Psoas muscle (tissue), 8 donors: ENCODE results near the gene UCN2. TPM values are rescaled to one million over a fixed set of nuclear protein-coding genes. Genes with fewer than 3 reads are reported as not detected.

Source experiments
- ATAC-seq, 4 donors: fragments of 200-7000 bp; cut with Tn5 transposase; one replicate each; pipeline ENCODE4 v1.9.1; 2020; ENCODE audit warnings: moderate library complexity in 3 of 4, mild to moderate bottlenecking in 2 of 4
- DNase-seq, 2 donors: peaks; one replicate each; pipeline ENCODE4 v3.0.0-alpha.2; 2020
- H3K27ac ChIP-seq: fragments of 200-600 bp; one replicate; pipeline ENCODE4 v1.8.0; 2022
- H3K27me3 ChIP-seq, 3 donors: fragments of 200-600 bp in 1 of 3; one replicate each; pipeline versions ENCODE4 v1.6.1 to v1.8.0; 2013 to 2022; ENCODE audit warnings: low read length in 2 of 3, mild to moderate bottlenecking in 2 of 3, moderate library complexity in 1 of 3; ENCODE audit not compliant: insufficient read depth in 3 of 3
- H3K36me3 ChIP-seq, 2 donors: fragments of 200-600 bp in 1 of 2; one replicate each; pipeline versions ENCODE4 v1.6.1 to v1.8.0; 2013 to 2022; ENCODE audit warnings: low read depth in 1 of 2, mild to moderate bottlenecking in 1 of 2, moderate library complexity in 1 of 2; ENCODE audit not compliant: insufficient read depth in 1 of 2
- H3K4me1 ChIP-seq: fragments of 200-600 bp; one replicate; pipeline ENCODE4 v1.8.0; 2022
- H3K4me3 ChIP-seq: fragments of 200-600 bp; one replicate; pipeline ENCODE4 v1.8.0; 2022; ENCODE audit warnings: mild to moderate bottlenecking
- H3K9me3 ChIP-seq: fragments of 200-600 bp; one replicate; pipeline ENCODE4 v1.8.0; 2022
- WGBS, 3 donors: extraction: QIAGEN DNeasy Blood & Tissue Kit; methylation state at CpG; one replicate each; pipeline versions ENCODE4 v1.1.6 to v1.1.7; 2013; 5-methylcytosine and 5-hydroxymethylcytosine counted together
- intact Hi-C, 2 donors: fragments of 100-400 bp; cut with DNase I; formaldehyde crosslinking; loops; one replicate each; pipeline versions ENCODE4 v1.11.0 to v1.14.2; 2022
- polyA plus RNA-seq, 3 donors: library from polyadenylated mRNA; stranded (reverse); fragments of 200-250 nt; gene quantifications; one replicate each; pipeline ENCODE4 v1.2.3, GENCODE V29; 2013
- total RNA-seq, 4 donors: library from RNA; stranded (reverse); fragmentation: NEBNext Ultra II Directional in 2 of 4; extraction: Animal tissue kit (Norgen Biotek cat#: 25700) in 2 of 4; gene quantifications; one replicate each; pipeline versions ENCODE4 v1.2.1 to v1.2.4, GENCODE V29; 2021 to 2023
- TF ChIP-seq, protein P1 (sequence below): fragments of 200-600 bp; IDR thresholded peaks from one replicate; pipeline ENCODE4 v1.8.0; 2022; ENCODE audit warnings: antibody characterized with exemption
- donor health status: healthy with polysubstance abuse.
- donor health status: DM: no; HTN: no; CAD: no; lungs with moderate emphysema.
- donor health status: Bipolar disorder and iron deficiency.
- donor health status: healthy.
- donor health status: DM: yes; HTN: yes; CAD: no.
- donor health status: DM: no; HTN: no; CAD: no.
- donor health status: DM: no; HTN: no; CAD: no.
- donor health status: DM: yes; HTN: yes; CAD: no.

UCN2 gene
- total and polyA plus RNA-seq, 7 donors: 0.12 to 0.32 (median 0.17) TPM; not detected in 4

DNA sequence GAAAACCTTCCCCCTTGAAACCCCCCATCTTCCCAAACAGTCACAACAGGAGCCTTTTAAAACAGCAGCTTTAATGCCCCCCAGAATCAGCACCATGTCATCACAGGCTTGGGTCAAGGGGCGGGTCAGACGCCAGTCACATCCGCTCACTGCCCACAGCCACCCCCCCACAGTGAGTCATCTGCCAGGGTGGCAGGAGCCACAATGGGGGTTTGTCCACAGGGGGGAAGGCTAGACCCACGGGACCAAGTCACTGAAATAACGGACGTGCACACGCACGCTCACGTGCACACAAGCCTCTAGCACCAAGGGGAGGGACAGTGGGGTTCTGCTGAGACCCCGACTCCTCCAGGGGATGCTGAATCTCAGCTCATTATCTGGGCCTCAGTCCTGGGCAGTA, 441 bp upstream of the UCN2 start:
- TF ChIP-seq, protein P1, sequence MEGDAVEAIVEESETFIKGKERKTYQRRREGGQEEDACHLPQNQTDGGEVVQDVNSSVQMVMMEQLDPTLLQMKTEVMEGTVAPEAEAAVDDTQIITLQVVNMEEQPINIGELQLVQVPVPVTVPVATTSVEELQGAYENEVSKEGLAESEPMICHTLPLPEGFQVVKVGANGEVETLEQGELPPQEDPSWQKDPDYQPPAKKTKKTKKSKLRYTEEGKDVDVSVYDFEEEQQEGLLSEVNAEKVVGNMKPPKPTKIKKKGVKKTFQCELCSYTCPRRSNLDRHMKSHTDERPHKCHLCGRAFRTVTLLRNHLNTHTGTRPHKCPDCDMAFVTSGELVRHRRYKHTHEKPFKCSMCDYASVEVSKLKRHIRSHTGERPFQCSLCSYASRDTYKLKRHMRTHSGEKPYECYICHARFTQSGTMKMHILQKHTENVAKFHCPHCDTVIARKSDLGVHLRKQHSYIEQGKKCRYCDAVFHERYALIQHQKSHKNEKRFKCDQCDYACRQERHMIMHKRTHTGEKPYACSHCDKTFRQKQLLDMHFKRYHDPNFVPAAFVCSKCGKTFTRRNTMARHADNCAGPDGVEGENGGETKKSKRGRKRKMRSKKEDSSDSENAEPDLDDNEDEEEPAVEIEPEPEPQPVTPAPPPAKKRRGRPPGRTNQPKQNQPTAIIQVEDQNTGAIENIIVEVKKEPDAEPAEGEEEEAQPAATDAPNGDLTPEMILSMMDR: no peak
- Histone ChIP-seq H3K4me1 (peaks cover 18% of the 10 kb centered on the region), H3K27ac (no peak overlapping the region), H3K27me3 (no peaks in the 10 kb centered on the region), H3K4me3 (no peak overlapping the region), H3K36me3 (no peaks in the 10 kb centered on the region), H3K9me3 (no peaks in the 10 kb centered on the region)
- intact Hi-C loops: loop anchor here in 1 of 2 donors (5.0 kb wide), 1 partner anchor 88 kb away; no protein-coding TSS in a partner anchor
- 82 to 85% (median 82%) methylated on average over 10 of the region's 10 CpGs for WGBS, 3 donors
- DNase-seq: peak; percentile 50 to 67
- no peak for ATAC-seq

DNA sequence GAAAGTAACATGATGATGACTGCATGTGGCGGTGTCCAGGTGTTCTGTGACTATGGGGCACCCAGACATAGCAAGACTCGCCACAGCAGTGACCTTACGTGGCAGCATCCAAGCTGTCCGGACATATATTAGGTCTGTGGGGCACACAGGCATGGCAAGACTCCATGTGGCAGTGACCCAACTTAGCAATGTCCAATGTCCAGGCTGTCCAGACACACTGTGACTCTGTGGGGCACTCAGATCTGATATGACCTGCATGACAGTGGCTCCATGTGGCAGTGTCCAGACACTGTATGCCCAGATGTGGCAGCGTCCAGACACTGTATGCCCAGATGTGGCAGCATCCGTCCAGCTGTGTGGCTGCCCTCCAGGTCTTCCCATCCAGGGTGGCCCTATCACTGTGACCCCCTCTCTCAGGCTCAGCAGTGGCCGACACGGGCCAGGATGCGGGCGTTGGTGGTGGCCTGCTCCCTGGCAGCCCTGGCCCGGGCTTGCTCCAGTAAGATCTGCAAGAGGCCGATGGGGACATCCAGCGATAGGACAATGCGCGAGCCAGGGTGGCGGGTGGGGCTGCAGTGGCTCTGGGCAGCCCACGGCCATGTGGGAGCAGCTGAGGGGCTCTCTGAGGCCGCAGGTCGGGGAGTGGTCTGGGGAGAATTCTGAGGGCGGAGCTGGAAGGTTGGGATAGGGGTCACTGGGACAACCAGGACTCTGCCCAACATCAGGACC, 1.1 kb downstream of the UCN2 start:
- ATAC-seq: no peak
- Histone ChIP-seq H3K27me3 (no peaks in the 10 kb centered on the region), H3K4me1 (peaks cover 28% of the 10 kb centered on the region), H3K36me3 (no peaks in the 10 kb centered on the region), H3K4me3 (no peak overlapping the region), H3K27ac (no peak overlapping the region), H3K9me3 (no peaks in the 10 kb centered on the region)
- TF ChIP-seq, protein P1: no peak
- intact Hi-C loops: loop anchor here in 1 of 2 donors (5.0 kb wide), 1 partner anchor 90 kb away; no protein-coding TSS in a partner anchor
- DNase-seq: no peak
- 79 to 87% (median 80%) methylated on average over 20 of the region's 20 CpGs for WGBS, 3 donors

DNA sequence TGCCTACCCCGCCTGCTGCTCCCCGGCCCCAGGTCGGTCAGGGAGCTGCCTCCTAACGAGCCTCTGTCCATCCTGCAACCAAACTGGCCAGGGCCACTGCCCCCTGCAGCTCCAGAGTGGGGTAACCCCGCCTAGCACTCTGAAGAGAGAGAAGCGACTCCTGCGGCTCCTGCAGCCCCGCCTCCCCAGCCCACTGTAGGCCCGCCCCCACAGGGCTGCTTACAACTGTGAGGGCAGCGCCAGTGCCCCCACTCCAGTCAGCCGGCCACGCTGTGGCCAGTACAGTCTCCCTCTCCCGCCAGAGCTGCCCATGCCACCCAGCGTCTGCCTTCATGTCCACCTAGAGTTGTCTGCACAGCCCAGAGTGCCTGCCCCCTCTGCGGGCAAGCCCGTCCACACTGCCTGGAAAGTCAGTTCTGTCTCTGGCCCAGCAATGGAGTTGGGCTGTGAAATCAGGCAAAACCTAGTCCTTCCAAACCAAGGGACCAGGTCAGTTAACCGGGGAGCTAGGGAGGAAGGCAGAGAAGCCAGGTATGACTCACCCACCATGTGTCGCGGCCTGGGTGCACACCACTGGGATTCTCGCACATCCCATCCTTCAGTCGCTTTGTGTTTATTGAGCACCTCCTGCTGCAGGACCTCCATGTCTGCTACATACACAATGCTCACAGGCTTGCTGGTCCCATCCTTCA, 2.4 kb downstream of the UCN2 start:
- peaks cover 33% of the 10 kb centered on the region for H3K4me1 ChIP-seq

DNA sequence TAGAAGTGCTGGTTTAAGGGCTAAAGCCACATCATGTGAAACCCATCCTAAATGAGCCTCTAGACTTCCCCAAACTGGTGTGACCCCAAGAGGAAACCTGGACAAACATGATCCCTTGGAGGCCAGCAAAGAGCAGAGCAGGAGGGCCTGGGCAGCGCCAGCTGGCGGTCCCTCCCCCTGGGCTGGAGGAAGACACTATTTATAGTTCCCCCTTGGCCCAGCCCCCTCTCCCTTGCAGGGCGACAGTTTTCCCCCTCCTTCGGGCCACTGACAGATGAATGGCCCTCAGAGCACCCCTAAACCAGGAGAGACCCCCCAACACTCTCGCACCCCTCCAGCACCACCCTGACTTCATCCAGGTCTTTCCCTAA, 2.9 kb downstream of the UCN2 start:
- H3K27ac ChIP-seq: peak overlapping the region; percentile 72
- peak overlapping the region; percentile 60 for H3K4me3 ChIP-seq
- intact Hi-C loops: loop anchor here in 1 of 2 donors (5.0 kb wide), 1 partner anchor 92 kb away; no protein-coding TSS in a partner anchor
- WGBS, 3 donors: 6 to 7% (median 6%) methylated on average over 5 of the region's 5 CpGs
- TF ChIP-seq, protein P1: no peak
- DNase-seq (peak in 1 of 2 donors; percentile 36), ATAC-seq (peak; percentile 34 to 56 (median 52))
- H3K4me1 ChIP-seq: peaks cover 33% of the 10 kb centered on the region
- no peaks in the 10 kb centered on the region for H3K9me3 ChIP-seq
- no peaks in the 10 kb centered on the region for H3K27me3 ChIP-seq
- H3K36me3 ChIP-seq: no peaks in the 10 kb centered on the region

More for the DNA sequence above, 2.4 kb downstream of the UCN2 start:
- Histone ChIP-seq H3K4me3 (peak overlapping the region; percentile 60), H3K27me3 (no peaks in the 10 kb centered on the region), H3K9me3 (no peaks in the 10 kb centered on the region), H3K36me3 (no peaks in the 10 kb centered on the region), H3K27ac (peak overlapping the region; percentile 72)
- peak; percentile 57 to 74 for DNase-seq
- TF ChIP-seq, protein P1: no peak
- intact Hi-C loops: loop anchor here in 1 of 2 donors (5.0 kb wide), 1 partner anchor 91 kb away; no protein-coding TSS in a partner anchor
- 28 to 32% (median 30%) methylated on average over 19 to 21 of the region's 21 CpGs for WGBS, 3 donors
- ATAC-seq: peak; percentile 12 to 15 (median 14)
